T follicular helper cell (primary cell): ENCODE results near the gene APMAP.
"Not testable (repeated sequence)": the region's sequence is repeated elsewhere in the genome, so short reads cannot be mapped to it uniquely, and the experiment has no call there.

Source experiments
- DNase-seq: peaks from one replicate; pipeline ENCODE4 v3.0.0-alpha.2; 2020; ENCODE audit warnings: low read depth

The APMAP gene

DNA sequence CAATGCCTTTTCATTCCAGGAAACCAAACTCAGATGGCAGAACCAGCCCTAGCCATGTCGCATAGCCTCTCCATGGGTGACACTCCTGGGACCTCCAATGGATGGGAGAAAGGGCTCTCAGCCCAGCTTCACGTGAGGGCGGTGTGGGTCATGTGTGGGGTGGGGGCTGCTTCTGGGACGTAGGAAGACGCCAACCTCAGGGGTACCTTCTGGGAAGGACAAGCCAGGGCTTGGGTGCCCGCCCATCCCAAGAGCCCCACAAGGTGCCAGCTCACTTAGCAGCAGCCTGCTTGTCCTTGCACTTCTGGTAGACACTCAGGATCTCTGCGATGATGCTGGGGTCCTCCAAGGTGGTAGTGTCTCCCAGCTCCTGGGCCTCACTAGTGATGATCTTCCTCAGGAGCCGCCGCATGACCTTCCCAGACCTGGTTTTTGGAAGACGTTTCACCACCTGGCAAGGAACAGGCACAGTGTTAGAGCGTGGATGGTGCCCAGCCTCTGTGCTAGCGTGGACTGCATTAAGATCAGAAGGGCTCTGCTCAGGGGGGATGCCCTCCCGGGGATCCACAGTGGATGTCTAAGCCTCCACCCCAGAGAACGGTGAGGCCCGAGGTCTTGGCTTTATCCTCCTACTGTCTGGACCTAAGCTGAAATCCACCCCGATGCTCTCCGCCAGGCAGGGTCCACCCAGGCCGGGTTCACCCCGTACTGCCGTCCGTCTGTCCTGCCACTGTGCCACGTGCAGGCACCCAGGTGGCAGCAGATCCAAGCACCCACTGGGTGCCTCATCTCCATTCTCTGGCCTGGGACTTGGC, 15.1 kb upstream of the APMAP start:
- no peak for DNase-seq

GRCh38 chr20:25006431-25007167, 14.0 kb upstream of the APMAP start:
- no peak for DNase-seq

- no peak for DNase-seq
Observed at GRCh38 chr20:25005661-25006060, 13.1 kb upstream of the APMAP start.

DNA sequence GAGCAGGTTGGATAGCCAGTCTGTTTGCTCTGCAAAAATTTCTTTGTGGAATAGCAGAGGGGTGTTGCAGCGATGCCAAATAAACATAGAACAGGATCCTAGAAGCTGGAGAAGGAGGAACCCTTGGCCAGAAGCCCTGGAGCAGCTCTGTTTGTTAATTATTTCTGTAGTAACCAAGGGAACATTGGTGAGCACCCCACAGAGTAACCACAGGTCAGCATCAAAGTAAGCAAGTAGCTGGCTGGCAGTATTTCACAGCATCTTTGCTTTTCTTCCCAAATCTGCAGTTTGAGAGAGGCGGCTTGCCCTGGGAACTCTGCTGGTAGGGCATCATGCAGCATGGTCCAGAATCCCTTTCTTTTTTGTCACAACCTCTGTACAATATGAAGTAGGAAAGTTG, 12.7 kb upstream of the APMAP start:
- DNase-seq, result no peak

GRCh38 chr20:25003002-25003401, 10.5 kb upstream of the APMAP start:
- no peak for DNase-seq

DNA sequence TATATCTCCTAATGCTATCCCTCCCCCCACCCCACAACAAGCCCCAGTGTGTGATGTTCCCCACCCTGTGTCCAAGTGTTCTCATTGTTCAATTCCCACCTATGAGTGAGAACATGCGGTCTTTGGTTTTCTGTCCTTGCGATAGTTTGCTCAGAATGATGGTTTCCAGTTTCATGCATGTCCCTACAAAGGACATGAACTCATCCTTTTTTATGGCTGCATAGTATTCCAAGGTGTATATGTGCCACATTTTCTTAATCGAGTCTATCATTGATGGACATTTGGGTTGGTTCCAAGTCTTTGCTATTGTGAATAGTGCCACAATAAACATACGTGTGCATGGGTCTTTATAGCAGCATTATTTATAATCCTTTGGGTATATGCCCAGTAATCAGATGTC, 8.8 kb upstream of the APMAP start:
- DNase-seq, result not testable (repeated sequence)

DNA sequence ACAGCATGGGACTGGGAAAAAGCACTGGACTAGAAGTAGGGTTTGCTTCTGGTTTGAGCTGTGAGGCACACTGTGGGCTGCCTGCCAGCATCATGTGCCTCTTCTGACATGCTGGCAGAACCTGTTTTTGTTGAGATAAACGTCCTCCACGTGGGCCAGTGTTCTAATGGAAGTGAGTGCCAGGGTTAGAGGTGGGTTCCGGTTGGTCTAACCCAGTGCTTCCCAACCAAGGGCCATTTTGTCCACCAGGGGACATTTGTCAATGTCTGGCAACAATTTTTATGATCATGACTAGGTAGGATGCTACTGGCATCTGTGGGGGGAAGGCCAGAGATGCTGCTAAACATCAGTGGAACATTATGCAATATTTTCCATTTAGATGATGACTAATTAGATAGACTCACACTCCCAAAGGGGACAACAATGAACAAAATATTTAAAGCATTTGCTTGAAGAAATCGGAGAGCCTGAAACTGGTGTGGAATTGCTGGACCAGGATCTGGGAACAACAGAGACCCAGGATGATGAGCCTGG, 7.8 kb upstream of the APMAP start:
- no peak for DNase-seq

DNA sequence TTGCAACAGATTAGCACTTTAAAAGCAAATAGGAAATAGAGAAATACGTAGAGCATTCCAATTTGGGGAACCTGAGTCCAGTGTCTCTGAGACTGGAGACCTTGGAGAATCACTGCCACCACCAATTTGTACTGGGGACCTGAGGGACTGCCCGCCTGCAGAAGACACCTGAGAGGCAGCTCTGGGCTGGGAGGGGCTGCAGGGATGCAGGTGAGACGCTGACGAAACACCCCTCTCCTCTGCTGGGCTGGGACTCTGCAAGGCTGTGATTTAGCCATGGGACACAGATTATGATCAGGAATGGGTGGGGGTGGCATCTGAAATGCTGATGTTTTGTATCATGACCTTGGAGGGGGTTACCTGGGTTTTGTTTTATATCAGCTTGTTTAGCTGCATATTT, 7.0 kb upstream of the APMAP start:
- no peak for DNase-seq

DNA sequence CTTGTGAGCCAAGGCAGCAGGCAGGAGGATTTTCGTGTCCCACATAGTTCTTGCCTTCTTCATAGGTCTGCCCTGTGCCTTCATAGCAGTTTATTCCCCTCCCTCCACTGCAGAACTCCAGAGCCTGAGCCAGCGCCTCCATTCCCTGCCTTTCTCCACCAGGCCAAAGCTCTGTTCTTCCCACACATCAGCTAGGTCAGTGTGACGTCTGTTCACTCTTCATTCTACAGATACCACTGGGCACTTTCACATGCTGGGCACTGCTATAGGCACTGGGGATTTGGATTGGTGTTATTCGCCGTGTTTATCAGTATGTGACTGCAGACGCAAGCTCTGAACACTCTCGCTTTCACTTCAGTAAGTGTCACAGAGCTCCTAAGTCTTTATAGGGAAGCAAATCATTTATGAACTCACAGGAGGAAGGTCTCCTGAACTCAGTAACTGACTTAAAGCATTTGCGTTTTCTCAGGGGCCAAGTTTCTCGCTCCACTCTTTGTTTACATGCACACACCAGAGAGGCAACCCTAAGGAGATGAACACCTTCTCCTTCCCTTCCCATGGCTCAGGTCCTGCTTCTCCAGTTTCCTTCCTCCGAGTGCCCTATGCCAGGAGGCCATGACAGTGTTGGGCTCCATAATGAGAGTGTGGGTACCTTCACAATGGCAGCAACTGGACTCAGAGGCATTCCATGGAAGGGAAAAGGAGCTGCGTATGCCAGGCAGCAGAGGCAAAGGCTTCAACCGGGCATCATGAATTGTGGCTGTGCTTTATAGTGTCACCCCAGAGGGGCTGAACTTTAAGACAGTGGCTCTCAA, 6.3 kb upstream of the APMAP start:
- no peak for DNase-seq

- no peak for DNase-seq
Observed at GRCh38 chr20:24998121-24998520, 5.6 kb upstream of the APMAP start.

- no peak for DNase-seq
Observed at GRCh38 chr20:24996449-24997377, 4.2 kb upstream of the APMAP start.

- DNase-seq, result no peak
Observed at GRCh38 chr20:24995741-24996448, 3.3 kb upstream of the APMAP start.

DNA sequence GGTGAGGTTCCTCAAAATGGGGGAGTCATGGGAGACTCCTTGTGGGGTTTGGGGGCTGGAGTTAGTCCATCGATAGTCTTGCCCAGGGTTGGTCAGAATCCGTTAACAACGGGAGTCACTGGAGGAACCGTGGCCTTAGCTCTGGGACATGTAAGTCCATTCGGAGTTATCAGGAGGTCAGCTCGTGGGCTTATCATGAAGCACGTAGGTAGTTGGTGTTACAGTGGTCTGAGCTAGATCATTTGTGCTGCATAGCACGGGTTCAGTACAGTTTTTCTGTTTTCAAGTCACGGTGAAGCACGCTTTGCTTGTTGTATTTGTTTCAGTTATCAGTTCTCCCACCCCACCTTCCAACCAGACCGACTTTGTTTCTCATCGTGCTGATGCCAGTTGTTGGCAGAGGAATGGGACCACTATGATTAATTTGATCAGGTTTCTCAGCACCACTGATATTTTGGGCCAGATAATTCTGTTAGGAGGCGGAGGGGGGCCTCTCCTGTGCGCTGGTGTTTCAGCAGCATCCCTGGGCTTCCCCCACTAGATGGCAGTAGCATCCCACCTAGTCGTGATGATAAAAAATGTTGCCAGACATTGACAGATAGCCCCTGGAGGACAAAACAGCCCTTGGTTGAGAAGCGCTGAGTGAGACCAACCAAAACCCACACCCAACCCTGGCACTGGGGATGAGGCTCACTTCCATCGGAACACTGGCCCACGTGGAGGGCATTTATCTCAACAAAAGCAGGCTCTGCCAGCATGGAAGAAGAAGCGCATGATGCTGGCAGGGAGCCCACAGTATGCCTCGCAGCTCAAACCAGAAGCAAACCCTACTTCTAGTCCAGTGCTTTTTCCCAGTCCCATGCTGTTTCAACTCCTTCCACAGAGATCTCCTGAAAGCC, 2.2 kb upstream of the APMAP start:
- DNase-seq, result peak; percentile 74

DNA sequence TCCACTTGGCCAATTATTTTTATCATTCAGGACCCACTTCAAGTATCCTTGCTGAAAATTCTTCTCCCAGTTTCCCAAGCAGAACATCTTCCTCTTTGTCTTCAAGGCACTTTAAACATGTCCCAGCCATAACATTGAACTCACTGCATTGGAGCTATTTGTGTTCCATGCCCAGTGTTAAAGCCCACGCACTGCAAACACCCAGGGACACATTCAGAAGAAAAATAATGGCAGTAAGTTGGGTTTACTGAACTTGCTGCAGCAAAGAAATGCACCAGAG, 1.6 kb upstream of the APMAP start:
- DNase-seq, result no peak

GRCh38 chr20:24993337-24994185, 1.0 kb upstream of the APMAP start:
- DNase-seq, result no peak

DNA sequence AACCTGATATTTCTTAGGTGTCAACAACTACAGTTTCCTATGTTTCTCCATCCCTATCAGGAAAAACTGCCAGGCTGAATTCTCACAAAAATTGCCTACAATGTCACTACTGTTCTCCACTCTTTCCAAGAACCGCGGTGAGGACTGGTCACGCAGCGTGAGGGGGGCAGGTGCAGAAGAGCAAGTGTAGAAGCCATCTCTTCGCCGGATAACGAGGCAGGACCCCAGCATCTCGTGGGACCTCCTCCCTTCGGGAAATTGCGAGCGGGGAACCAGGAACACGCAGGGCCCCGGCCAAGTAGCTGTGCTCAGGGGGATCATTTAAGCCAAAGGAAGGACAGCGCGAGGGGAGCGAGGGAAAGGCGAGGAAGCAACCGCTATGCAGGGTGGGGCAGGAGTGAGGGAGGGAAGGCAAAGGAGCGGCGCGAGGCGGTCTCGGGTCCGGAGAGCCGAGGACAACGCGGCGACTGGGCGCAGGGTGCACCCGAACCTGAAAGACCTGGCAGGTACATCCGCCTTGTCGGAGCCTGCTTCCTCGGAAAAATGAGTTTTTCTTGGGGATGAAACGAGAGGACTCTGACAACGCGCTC, 559 bp downstream of the APMAP start:
- DNase-seq, result no peak

DNA sequence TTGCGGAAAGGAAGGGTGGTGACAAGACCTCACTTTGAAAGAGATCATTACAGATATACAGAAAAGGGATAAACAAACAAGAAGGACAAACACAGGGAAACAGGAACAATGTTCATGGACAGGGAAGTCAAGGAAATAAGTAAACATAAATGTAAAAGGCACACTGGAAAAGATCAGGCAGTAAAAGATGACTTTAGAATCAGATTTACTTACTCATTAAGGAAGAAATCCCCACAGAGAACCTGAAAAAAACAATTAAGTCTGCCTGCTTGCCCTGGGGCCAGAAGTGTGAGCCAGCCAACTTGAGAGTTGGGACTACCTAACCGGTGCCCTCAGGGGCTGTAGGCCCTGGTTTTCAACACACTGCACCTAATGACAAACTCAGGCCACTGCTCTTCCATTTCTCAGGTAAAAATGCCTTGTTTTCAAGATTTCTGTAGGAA, 1.7 kb downstream of the APMAP start:
- DNase-seq, result no peak

DNA sequence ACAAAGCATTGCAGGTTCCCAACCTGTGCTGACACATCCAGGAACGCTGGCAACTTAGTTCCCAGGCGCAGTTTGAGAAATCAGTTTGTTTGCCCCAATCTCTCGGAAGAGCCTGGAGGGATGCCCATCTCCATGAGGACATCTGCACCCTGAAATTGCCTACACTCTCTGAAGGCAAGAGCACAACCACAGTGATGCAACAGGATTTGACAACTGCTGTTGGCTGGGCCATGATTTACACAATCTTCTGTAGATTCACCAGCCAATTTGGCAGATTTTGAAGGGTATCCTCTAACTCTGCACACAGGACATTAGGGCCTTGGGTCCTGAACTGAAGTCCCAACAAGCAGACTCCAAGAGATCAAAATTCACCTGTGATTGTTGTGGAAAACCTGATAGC, 3.4 kb downstream of the APMAP start:
- no peak for DNase-seq
